ENCODE measurements around the gene DCAF11.

DCAF11 gene

GRCh38 chr14:24165785-24166184 lies 51.2 kb downstream of the DCAF11 start:
- DNase-seq = no peak

DNA sequence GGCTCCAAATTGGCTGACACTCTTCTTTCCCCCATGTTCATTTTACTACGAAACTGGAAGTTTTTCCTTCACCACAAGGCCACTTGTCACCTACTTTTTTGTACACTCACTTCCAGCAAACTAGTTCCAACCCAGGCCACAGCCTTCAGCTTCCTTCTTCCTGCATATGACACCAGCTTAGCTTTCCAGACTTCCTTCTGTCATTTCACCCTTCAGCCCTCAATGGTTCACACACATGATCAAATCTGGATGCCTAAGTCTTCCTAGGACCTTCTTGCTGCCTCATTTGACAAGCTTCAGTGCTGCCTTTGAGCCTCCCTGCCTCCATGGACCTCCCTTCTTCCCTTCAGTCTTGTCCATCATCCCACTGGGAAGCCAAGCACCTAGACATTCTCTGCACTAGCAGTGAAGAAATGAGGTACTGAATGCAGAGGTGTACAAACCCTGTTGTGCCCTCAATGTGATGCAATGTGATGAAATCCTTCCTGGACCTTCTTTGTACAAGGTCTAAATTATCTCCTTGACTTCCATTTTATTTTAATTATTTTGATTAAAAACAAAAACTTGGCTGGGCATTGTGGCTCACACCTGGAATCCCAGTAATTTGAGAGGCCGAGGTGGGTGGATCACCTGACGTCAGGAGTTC lies 53.0 kb downstream of the DCAF11 start:
- no peak for DNase-seq

DNA sequence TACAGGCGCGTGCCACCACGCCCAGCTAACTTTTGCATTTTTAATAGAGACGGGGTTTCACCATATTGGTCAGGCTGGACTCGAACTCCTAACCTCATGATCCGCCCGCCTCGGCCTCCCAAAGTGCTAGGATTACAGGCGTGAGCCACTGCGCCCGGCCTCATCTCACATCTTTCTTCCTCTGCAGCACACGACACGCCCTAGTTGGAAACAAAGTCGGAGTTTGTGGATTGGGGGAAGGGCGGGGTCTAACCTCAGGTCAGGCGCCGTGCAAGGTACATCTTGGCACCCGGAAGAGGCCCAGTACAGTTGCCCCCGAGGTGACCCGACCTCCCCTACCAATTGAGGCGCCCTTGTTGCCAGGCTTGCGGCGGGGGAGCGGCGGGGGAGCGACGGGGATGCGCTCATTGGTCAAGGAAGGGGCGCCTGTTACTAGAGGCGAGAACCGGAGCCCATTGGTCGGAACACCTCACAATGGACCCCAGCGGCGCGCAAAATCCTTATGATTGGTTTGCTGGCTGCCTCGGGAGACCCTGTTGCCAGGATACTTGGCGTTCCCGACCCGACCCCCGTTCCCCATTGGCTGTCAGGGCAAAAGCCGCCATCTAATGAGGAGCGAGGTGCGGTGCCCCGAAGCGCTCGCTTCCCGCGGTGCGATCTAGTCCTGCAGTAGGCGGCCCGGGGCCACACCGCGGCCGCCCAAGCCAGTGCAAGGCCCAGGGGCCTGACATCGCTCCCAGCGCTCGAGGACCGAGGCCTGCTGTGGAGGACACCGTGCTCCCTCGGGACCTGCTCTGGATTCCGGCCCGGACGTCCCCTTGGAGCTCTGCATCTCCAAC lies 57.1 kb downstream of the DCAF11 start, which contains the start of gene REC8:
TSS of gene REC8 (plus strand) at position 659 of the 839 bp plus-strand sequence. CDS start 473 bp downstream, outside the sequence.
- DNase-seq = peak; percentile 44 to 46

DNA sequence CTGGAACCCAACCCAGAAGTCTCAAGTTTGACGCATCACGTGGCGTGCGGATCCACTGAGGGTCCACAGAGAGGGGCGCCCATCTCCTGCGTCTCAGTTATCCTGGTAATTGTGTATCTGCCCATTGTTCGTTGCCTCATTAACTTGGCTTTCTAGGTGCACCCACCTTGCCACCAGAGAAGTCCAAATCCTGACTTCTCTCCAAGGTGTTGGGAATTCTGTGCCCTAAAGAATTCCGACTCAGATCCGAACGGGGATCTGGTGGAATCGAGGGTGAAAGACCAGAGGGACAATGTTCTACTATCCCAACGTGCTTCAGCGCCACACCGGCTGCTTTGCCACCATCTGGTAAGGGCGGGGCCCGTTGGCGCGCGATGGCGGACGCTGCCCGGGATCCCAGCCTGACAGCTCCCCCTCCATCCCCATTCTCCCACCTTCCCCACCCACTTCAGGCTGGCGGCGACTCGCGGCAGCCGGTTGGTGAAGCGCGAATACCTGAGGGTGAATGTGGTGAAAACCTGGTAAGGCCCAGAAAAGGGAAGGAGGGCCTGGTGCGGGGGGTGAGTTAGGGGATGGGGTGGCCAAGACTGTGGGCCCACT lies 57.8 kb downstream of the DCAF11 start:
- DNase-seq = no peak

GRCh38 chr14:24172871-24173281 lies 58.3 kb downstream of the DCAF11 start:
- DNase-seq = no peak

Data from stimulated activated CD4-positive, alpha-beta T cell treated with anti-CD3 and anti-CD28 coated beads, Interleukin-2, amount 100 ng/mL, for 48 hours (primary cell).